ENCODE results near the gene CTCFL.

GRCh38 chr20:57460781-57461465 is 64.0 kb downstream of the CTCFL start:
- TF ChIP-seq, protein P1, sequence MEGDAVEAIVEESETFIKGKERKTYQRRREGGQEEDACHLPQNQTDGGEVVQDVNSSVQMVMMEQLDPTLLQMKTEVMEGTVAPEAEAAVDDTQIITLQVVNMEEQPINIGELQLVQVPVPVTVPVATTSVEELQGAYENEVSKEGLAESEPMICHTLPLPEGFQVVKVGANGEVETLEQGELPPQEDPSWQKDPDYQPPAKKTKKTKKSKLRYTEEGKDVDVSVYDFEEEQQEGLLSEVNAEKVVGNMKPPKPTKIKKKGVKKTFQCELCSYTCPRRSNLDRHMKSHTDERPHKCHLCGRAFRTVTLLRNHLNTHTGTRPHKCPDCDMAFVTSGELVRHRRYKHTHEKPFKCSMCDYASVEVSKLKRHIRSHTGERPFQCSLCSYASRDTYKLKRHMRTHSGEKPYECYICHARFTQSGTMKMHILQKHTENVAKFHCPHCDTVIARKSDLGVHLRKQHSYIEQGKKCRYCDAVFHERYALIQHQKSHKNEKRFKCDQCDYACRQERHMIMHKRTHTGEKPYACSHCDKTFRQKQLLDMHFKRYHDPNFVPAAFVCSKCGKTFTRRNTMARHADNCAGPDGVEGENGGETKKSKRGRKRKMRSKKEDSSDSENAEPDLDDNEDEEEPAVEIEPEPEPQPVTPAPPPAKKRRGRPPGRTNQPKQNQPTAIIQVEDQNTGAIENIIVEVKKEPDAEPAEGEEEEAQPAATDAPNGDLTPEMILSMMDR (conservative IDR thresholded peaks at IDR 0.05 in 1 of 2, IDR thresholded peaks at IDR 0.05 in 1 of 2; ENCODE audit: low read depth in 1 of 2, low read length in 2 of 2) = no peak
- no peak for TF ChIP-seq EZH2 (IDR thresholded peaks at IDR 0.05; ENCODE audit: low read length, missing control alignments)

All from fibroblast of lung (primary cell).